ENCODE measurements around the gene KREMEN1.

Gene KREMEN1

GRCh38 chr22:29190918-29191317, 118.1 kb downstream of the KREMEN1 start:
- H3K27ac ChIP-seq, result no peak overlapping the region
- TF ChIP-seq CTCF (conservative IDR thresholded peaks at IDR 0.05; ENCODE audit: low read depth), result no peak
- CTCF ChIA-PET, result interaction anchor here (1.1 kb wide), 1 partner anchor 12 kb away, joined by 3 read pairs; no protein-coding TSS in a partner anchor
- POLR2A ChIA-PET (ENCODE audit: low non-redundant PET), result no interaction called here
- DNase-seq (ENCODE audit: low spot score), result no peak

- DNase-seq (ENCODE audit: low spot score), result no peak
- CTCF ChIA-PET, result interaction anchor here (0.8 kb wide), 1 partner anchor 13 kb away, joined by 7 read pairs; the partner anchor contains the start of gene EMID1
- POLR2A ChIA-PET (ENCODE audit: low non-redundant PET), result interaction anchor here (0.7 kb wide), 1 partner anchor 25 kb away, joined by 3 read pairs; no protein-coding TSS in a partner anchor
- H3K27ac ChIP-seq, result no peak overlapping the region
- TF ChIP-seq CTCF (conservative IDR thresholded peaks at IDR 0.05; ENCODE audit: low read depth), result no peak
These were observed 120.2 kb downstream of the KREMEN1 start for GRCh38 chr22:29193021-29193420.

- no peak overlapping the region for H3K27ac ChIP-seq
- ChIA-PET POLR2A (ENCODE audit: low non-redundant PET) (no interaction called here), CTCF (no interaction called here)
- no peak for DNase-seq (ENCODE audit: low spot score)
- TF ChIP-seq CTCF (conservative IDR thresholded peaks at IDR 0.05; ENCODE audit: low read depth), result no peak
These were observed 121.3 kb downstream of the KREMEN1 start for GRCh38 chr22:29194184-29194583.

GRCh38 chr22:29195118-29195963, 122.5 kb downstream of the KREMEN1 start:
- no peak overlapping the region for H3K27ac ChIP-seq
- no peak for DNase-seq (ENCODE audit: low spot score)
- no peak for TF ChIP-seq CTCF (conservative IDR thresholded peaks at IDR 0.05; ENCODE audit: low read depth)
- ChIA-PET CTCF (no interaction called here), POLR2A (ENCODE audit: low non-redundant PET) (no interaction called here)

GRCh38 chr22:29195964-29196666, 123.3 kb downstream of the KREMEN1 start:
- DNase-seq (ENCODE audit: low spot score), result no peak
- H3K27ac ChIP-seq, result no peak overlapping the region
- no peak for TF ChIP-seq CTCF (conservative IDR thresholded peaks at IDR 0.05; ENCODE audit: low read depth)
- CTCF ChIA-PET, result no interaction called here
- POLR2A ChIA-PET (ENCODE audit: low non-redundant PET), result no interaction called here

- POLR2A ChIA-PET (ENCODE audit: low non-redundant PET), result no interaction called here
- TF ChIP-seq CTCF (conservative IDR thresholded peaks at IDR 0.05; ENCODE audit: low read depth), result no peak
- no peak for DNase-seq (ENCODE audit: low spot score)
- CTCF ChIA-PET, result no interaction called here
- no peak overlapping the region for H3K27ac ChIP-seq
These were observed 124.3 kb downstream of the KREMEN1 start for GRCh38 chr22:29197096-29197495.

All from RWPE1 (cell line).